GM12878 (cell line): ENCODE results near the gene LMAN2L. TPM values are rescaled to one million over a fixed set of nuclear protein-coding genes. Genes with fewer than 3 reads are reported as not detected.

Experiments used
- ATAC-seq: fragments of 200-7000 bp; cut with Tn5 transposase; 3 replicates; pipeline ENCODE4 v1.9.1; 2020; ENCODE audit warnings: mild to moderate bottlenecking, moderate library complexity
- BruUV-seq: library from RNA; stranded (reverse); fragments of 400-500 nt; replicated peaks from 2 replicates; lab custom pipeline; 2021; lab: Mats Ljungman, UMichigan
- CTCF ChIA-PET: fragments of 300-600 bp; sonication (Branson Sonifier 250); formaldehyde crosslinking; extraction: SDS; loops from one replicate; lab custom pipeline; 2021; ENCODE audit warnings: inconsistent platforms; lab: Yijun Ruan, JAX
- POLR2A ChIA-PET: fragments of 350-600 bp; formaldehyde crosslinking; extraction: SDS; loops from one replicate; lab custom pipeline; 2021; ENCODE audit warnings: inconsistent platforms; lab: Charles Lee
- RAD21 ChIA-PET: fragments of 300-600 bp; sonication (Branson Sonifier 250); formaldehyde crosslinking; loops from one replicate; lab custom pipeline; 2023; ENCODE audit warnings: antibody characterized with exemption; ENCODE audit not compliant: unreplicated experiment; lab: Charles Lee
- SMC1A ChIA-PET: fragments of 300-600 bp; sonication (Branson Sonifier 250); formaldehyde crosslinking; loops from one replicate; lab custom pipeline; 2023; ENCODE audit not compliant: unreplicated experiment, uncharacterized antibody; lab: Charles Lee
- DNase-seq: peaks from one replicate; pipeline ENCODE4 v3.0.0-alpha.2; 2011; ENCODE audit warnings: low read depth, low spot score
- FAIRE-seq: peaks from 3 replicates; lab custom pipeline; 2011; peaks lifted over from hg19 to GRCh38; lab: Jason Lieb, UNC
- H2AFZ ChIP-seq: 2 replicates; pipeline ENCODE4 v1.6.0; 2011; ENCODE audit warnings: low read depth, low read length, control low read depth; ENCODE audit not compliant: control insufficient read depth
- H3K27ac ChIP-seq: 2 replicates; pipeline ENCODE4 v1.5.1; 2011; ENCODE audit warnings: control low read depth; ENCODE audit not compliant: control insufficient read depth, insufficient read depth
- H3K27me3 ChIP-seq, 2 experiments: replicated peaks in 1 of 2; 2 replicates each; pipeline versions ENCODE4 v1.6.0 to v1.6.1; 2011; ENCODE audit warnings: low read length in 1 of 2; ENCODE audit not compliant: control insufficient read depth in 2 of 2, insufficient read depth in 2 of 2
- H3K36me3 ChIP-seq, 2 experiments: 2 replicates each; pipeline ENCODE4 v1.5.1; 2011; ENCODE audit warnings: low read length in 1 of 2; ENCODE audit not compliant: control insufficient read depth in 2 of 2, insufficient read depth in 2 of 2
- H3K4me1 ChIP-seq: 2 replicates; pipeline ENCODE4 v1.6.1; 2011; ENCODE audit warnings: mild to moderate bottlenecking, low read length, moderate library complexity, mixed read lengths; ENCODE audit not compliant: control insufficient read depth, insufficient read depth
- H3K4me2 ChIP-seq: 2 replicates; pipeline ENCODE4 v1.6.0; 2011; ENCODE audit warnings: control low read depth; ENCODE audit not compliant: control insufficient read depth, insufficient read depth
- H3K4me3 ChIP-seq: fragments of 200-600 bp; sonication (generic); 2 replicates; pipeline ENCODE4 v1.5.1; 2016
- H3K79me2 ChIP-seq: 2 replicates; pipeline ENCODE4 v1.6.0; 2011; ENCODE audit warnings: low read length; ENCODE audit not compliant: control insufficient read depth, insufficient read depth
- H3K9ac ChIP-seq: 2 replicates; pipeline ENCODE4 v1.8.0; 2011; ENCODE audit warnings: low read length, control low read depth, mixed read lengths; ENCODE audit not compliant: control insufficient read depth, insufficient read depth
- H3K9me3 ChIP-seq: replicated peaks from 3 replicates; pipeline ENCODE4 v1.5.1; 2011; ENCODE audit warnings: mild to moderate bottlenecking, low read length; ENCODE audit not compliant: control insufficient read depth, insufficient read depth
- H4K20me1 ChIP-seq: 2 replicates; pipeline ENCODE4 v1.6.0; 2011; ENCODE audit not compliant: control insufficient read depth, insufficient read depth
- CBX3 ChIP-seq: fragments of 200-600 bp; sonication (generic); IDR thresholded peaks from 2 replicates; pipeline ENCODE4 v1.6.1; 2016; ENCODE audit warnings: low read depth, borderline replicate concordance
- HSF1 ChIP-seq: fragments of 150-350 bp; IDR thresholded peaks from 2 replicates; pipeline ENCODE4 v1.6.1; 2014; ENCODE audit warnings: mild to moderate bottlenecking, low read depth, low read length
- NBN ChIP-seq: fragments of 450-650 bp; IDR thresholded peaks from 2 replicates; pipeline ENCODE4 v1.6.1; 2016
- PAX5 ChIP-seq: IDR thresholded peaks from 2 replicates; pipeline ENCODE4 v1.6.1; 2011; ENCODE audit warnings: low read depth, low read length, borderline replicate concordance
- REST ChIP-seq: IDR thresholded peaks from 2 replicates; pipeline ENCODE4 v1.6.1; 2012; ENCODE audit warnings: mild to moderate bottlenecking, low read depth, low read length
- TBL1XR1 ChIP-seq: IDR thresholded peaks from 2 replicates; pipeline ENCODE4 v1.6.1; 2012; ENCODE audit warnings: low read depth, low read length, improper control_type of control experiment
- ZBTB11 ChIP-seq: fragments of 450-650 bp; formaldehyde crosslinking; IDR thresholded peaks from 2 replicates; pipeline ENCODE4 v1.5.0; 2022; ENCODE audit warnings: mild to moderate bottlenecking, missing genetic modification characterization
- WGBS: methylation state at CpG from one replicate; pipeline ENCODE4 v1.1.6; 2016; ENCODE audit warnings: low lambda C conversion rate; ENCODE audit not compliant: insufficient replicate concordance, insufficient coverage; ENCODE audit errors: missing lambda C conversion rate; 5-methylcytosine and 5-hydroxymethylcytosine counted together
- in situ Hi-C: fragments of 300-500 bp; cut with MboI; formaldehyde crosslinking; loops from 9 replicates; pipeline ENCODE4 v1.14.3; 2018; ENCODE audit warnings: mixed read lengths
- intact Hi-C: fragments of 100-400 bp; cut with micrococcal nuclease; formaldehyde crosslinking; loops from one replicate; pipeline ENCODE4 v1.14.2; 2022; ENCODE audit not compliant: unreplicated experiment
- polyA plus RNA-seq, 11 experiments: library from polyadenylated mRNA; depleted of rRNA in 4 of 11; unstranded in 6 of 11; stranded (reverse) in 5 of 11; fragments of >200 nt; fragmentation: Nextera tagmentation in 4 of 11; fragmentation: Illumina TruSeq in 1 of 11; extraction: Ambion mirVana in 4 of 11; extraction: Trizol in 1 of 11; gene quantifications; 1 replicate in 1 of 11; 2 replicates in 10 of 11; pipeline versions ENCODE4 v1.2.1 to v1.2.3, GENCODE V29; 2011 to 2016; ENCODE audit warnings: inconsistent platforms in 2 of 11, missing spikeins in 2 of 11, low read depth in 1 of 11
- total RNA-seq, 4 experiments: library from RNA; depleted of rRNA in 3 of 4; stranded (reverse); fragments of >200 nt in 3 of 4; fragmentation: Illumina TruSeq in 1 of 4; extraction: Trizol in 1 of 4; gene quantifications; 2 replicates each; pipeline versions ENCODE4 v1.2.1 to v1.2.3, GENCODE V29; 2013 to 2021

LMAN2L gene
- total and polyA plus RNA-seq, 10 of the 15 experiments (the other 5 are each of a cell fraction or from before 2014, with no cell fraction given): 5.7 to 16.3 (median 10.7) TPM

GRCh38 chr2:96789245-96789617, 49.4 kb upstream of the LMAN2L start:
- no peaks in the 10 kb centered on the region for H3K4me1 ChIP-seq
- H3K4me2 ChIP-seq: no peak overlapping the region
- no peak for ATAC-seq
- 44% methylated on average over 6 of the region's 6 CpGs for WGBS
- ChIA-PET RAD21 (no interaction called here), SMC1A (no interaction called here), POLR2A (no interaction called here), CTCF (no interaction called here)
- no peaks in the 10 kb centered on the region for H3K36me3 ChIP-seq
- FAIRE-seq: no peak
- H3K27ac ChIP-seq: no peak overlapping the region
- TF ChIP-seq CBX3: no peak
- TF ChIP-seq NBN: no peak
- no peak for TF ChIP-seq TBL1XR1
- TF ChIP-seq REST: no peak
- no peak for TF ChIP-seq ZBTB11
- TF ChIP-seq PAX5: no peak
- no peak for TF ChIP-seq HSF1
- H3K9me3 ChIP-seq: no peaks in the 10 kb centered on the region
- no peaks in the 10 kb centered on the region for H3K27me3 ChIP-seq
- in situ Hi-C loops (no loop called here), intact Hi-C loops (no loop called here)
- H3K4me3 ChIP-seq: no peak overlapping the region
- DNase-seq: no peak
- no peaks in the 10 kb centered on the region; the same call in 1 of the 2 replicates for H3K79me2 ChIP-seq
- no peak overlapping the region for H2AFZ ChIP-seq
- no peak overlapping the region for H3K9ac ChIP-seq
- H4K20me1 ChIP-seq: no peaks in the 10 kb centered on the region
- no TSS peak for BruUV-seq
